GM21576 (cell line): ENCODE results near the gene FIBP.
A peak's percentile ranks its signal among the peaks of the same experiment; 100 is the strongest.

Experiments used
- ATAC-seq: cut with Tn5 transposase; IDR thresholded peaks from one replicate; pipeline ENCODE4 v1.9.1; 2021; ENCODE audit warnings: mild to moderate bottlenecking, moderate library complexity; ENCODE audit not compliant: unreplicated experiment

Gene FIBP

DNA sequence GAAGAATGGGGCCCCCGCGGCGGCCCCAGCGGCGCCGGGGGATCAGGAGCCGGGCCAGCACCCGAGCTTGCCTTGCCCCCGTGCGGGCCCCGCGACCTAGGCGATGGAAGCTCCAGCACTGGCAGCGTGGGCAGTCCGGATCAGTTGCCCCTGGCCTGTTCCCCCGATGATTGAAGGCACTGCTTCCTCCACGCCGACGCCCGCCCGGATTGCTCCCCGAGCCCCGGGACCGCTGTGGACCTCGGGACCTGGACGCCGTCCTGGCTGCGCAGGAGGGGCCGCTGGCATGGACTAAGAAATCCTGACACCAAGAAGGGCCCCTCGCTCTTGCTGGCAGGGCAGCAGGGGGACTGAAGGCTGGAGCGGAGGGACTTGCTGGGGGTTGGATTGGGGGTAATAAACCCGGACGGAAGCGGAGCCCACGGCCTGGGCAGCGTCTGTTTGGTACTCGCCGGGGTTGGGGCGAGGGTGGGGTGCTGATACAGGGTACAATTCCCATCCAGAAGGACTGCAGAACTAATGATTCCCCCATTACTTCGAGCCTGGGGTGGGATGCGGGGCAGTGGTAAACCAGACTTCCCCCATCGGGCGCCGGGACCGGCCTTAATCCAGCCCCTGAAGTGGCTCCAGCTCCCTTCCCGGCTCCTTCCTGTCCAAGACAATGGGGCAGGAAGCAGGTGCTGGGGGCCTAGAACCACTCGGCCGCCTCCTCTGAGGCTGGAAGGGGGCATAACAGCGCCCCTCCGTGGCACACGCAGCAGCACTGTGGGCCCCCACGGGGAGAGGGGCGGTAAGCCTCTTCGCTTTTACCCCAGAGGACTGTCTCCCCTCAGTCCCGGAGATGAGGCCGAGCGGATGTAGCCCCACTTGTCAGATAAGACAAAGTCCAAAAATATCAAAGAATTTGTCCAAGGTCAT is 3.2 kb upstream of the FIBP start:
- ATAC-seq, result no peak

DNA sequence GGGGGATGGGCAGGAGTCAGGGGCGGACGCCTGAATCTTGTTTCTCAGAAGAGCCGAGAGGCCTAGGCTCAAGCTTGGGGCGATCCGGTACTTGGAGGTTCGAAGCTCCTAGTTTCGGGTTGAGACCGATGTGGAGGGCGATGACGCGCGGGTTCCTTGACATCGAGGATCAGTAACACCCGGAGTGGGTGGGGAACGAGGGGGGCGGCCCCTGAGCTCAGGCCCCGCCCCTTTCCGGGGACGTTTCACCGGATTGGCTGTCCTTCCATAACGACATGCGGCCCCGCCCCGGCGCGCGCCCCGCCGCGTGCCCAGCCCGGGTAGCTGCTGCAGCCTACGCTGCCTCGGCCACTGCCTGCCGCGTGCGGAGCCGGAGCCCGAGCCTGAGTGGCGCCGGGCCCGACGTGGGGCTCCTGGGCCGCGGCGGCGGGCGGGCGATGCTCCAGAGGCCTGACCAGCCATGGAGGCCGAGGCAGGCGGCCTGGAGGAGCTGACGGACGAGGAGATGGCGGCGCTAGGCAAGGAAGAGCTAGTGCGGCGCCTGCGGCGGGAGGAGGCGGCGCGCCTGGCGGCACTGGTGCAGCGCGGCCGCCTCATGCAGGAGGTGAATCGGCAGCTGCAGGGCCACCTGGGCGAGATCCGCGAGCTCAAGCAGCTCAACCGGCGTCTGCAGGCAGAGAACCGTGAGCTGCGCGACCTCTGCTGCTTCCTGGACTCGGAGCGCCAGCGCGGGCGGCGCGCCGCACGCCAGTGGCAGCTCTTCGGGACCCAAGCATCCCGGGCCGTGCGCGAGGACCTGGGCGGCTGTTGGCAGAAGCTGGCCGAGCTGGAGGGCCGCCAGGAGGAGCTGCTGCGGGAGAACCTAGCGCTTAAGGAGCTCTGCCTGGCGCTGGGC is 2.3 kb upstream of the FIBP start, which contains the start of gene CCDC85B:
CCDC85B (plus strand) TSS at position 350 of the 895 bp plus-strand sequence; CDS start at position 461, 111 bp downstream.
- peak; percentile 39 for ATAC-seq

DNA sequence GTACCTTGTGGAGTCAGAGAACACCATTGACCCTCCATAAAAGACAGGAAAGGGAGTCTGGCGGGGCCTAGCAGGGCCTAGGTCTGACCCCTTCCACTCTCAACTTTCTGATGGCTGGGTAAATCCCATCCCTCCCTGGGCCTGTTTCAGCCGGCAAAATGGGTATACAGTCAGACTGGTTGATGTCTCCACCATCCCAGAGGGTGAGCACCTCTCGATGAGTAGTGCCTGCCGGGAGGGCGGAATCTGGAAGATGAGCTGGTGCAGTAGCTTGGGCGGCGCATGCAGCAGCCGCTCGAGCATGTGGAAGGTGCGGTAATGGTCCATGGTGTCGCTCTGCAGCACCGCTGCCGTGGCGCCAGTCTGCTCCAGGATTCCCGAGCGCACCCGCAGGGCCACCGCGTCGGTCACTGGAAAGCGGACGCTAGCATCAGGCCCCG is 528 bp downstream of the FIBP start:
- no peak for ATAC-seq

DNA sequence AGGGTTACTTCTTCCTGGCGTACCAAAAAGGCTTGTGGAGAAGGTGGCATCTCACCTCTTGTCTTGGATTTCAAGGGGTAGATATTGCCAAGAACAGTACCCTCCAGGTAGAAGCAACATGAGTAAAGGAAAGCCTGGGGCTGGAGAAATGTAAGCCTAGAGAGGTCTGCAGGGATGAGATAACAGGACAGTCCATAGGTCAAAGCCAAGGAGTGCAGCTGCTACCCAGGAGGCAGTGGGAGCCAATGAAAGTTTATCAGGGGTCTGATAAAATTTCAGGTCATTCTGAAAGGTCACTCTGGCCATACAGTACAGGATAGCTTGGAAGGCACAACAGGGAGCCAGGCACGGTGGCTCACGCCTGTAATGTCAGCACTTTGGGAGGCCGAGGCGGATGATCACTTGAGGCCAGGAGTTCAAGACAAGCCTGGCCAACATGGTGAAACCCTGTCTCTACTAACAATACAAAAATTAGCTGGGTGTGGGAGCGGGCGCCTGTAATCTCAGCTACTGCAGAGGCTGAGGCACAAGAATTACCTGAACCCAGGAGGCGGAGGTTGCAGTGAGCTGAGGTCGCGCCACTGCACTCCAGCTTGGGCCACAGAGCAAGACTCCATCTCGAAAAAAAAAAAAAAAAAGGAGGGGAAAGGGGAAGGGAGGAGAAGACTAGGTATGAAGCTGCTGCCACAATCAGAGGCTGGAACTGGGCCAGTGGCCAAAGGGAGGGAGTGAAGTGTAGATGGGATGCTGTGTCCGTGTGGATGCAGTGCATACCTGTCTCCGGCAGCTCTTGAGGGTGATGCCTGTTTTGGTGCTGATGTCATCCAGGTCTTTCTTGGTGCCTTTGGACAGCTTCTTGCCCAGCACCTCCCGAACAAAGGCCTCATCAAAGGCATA is 1.2 kb downstream of the FIBP start:
- ATAC-seq, result no peak

GRCh38 chr11:65885808-65886536 is 2.3 kb downstream of the FIBP start:
- ATAC-seq, result no peak

- ATAC-seq, result no peak
These were observed 3.0 kb downstream of the FIBP start for GRCh38 chr11:65885231-65885630.

- ATAC-seq, result no peak
These were observed 3.6 kb downstream of the FIBP start for GRCh38 chr11:65884716-65885092.

- no peak for ATAC-seq
These were observed 4.2 kb downstream of the FIBP start for GRCh38 chr11:65883786-65884715.

GRCh38 chr11:65883058-65883761 is 5.1 kb downstream of the FIBP start:
- no peak for ATAC-seq

- no peak for ATAC-seq
These were observed 5.9 kb downstream of the FIBP start for GRCh38 chr11:65882120-65883057.

DNA sequence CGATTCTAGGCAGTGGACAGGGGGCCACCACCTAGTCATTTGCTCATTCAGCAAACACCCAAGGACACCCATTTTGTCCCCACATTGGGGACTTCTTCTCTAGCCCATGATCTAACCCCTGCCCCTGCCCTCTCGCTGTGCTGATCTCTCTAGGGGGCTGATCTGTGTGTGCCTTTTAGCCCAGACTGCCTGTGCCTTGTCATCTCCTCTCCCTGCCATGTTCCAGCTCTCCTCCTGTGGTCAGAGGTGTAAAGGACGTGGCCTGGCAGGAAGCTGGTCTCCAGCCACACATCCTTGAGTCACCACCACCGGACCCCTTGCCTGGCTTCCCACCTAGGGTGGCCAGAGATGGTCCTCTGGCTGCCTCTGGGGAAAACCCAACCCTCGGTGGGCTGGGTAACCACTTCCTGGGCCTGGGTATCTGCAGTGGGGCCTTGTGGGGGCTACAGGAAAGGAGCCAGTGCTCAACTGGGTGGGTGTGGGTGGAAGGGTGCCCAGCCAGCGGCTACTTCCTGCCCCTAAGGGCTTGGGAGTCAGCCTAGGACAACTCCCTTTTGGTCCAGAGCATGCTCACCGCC is 7.3 kb downstream of the FIBP start:
- no peak for ATAC-seq

- no peak for ATAC-seq
These were observed 8.2 kb downstream of the FIBP start for GRCh38 chr11:65880027-65880426.

- no peak for ATAC-seq
These were observed 8.7 kb downstream of the FIBP start, which contains the start of gene CTSW for GRCh38 chr11:65879617-65880016. CTSW (plus strand) TSS chr11:65879837; CDS start chr11:65879855, 18 bp downstream.

DNA sequence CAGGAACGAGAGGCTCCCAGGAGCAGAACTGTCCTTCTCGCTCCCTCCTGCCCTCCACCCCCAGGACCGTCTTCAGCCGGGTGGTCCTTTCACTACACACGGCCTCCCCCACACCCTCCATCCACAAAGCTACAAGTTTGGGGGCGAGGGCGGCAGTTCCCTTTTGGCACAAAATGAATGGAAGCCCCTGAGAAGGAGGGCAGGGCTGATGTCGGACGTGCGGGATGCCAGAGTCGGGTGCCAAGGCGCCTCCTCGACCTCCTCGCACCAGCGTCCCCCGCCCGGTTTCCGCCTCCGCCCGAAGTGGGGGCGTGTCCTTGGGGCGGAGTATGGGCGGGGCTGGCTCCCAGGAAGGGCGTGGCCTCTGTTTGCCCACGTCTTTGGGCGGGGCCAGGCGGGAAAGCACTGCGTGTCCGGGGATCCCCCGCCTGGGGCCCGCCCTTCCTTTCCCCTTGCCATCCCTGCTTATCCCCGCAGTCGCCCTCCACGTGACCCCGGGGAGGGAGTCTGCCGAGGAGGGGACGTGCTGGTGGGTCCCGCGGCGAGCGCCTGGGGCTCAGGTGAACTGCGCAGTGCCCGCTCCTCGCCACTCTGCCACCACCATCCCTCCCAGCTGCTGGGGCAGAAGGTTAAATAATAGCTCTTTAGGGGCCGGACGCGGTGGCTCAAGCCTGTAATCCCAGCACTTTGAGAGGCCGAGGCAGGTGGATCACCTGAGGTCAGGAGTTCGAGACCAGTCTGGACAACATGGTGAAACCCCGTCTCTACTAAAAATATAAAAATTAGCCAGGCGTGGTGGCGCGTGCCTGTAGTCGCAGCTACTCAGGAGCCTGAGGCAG is 14.7 kb downstream of the FIBP start:
- peak; percentile 82 for ATAC-seq

GRCh38 chr11:65872586-65873317 is 15.5 kb downstream of the FIBP start, which contains the start of gene EFEMP2:
EFEMP2 (minus strand) TSS chr11:65872800; CDS start chr11:65872354, 446 bp downstream.
- no peak for ATAC-seq
